Panc1 (cell line): ENCODE measurements around the gene GALC.

Source experiments
- POLR2AphosphoS5 ChIP-seq: IDR thresholded peaks from 2 replicates; pipeline ENCODE4 v1.6.1; 2012; ENCODE audit warnings: mild to moderate bottlenecking, low read depth, low read length, moderate library complexity
- SIN3A ChIP-seq: IDR thresholded peaks from 2 replicates; pipeline ENCODE4 v1.6.1; 2012; ENCODE audit warnings: low read depth, mild to moderate bottlenecking, low read length, moderate library complexity, borderline replicate concordance; ENCODE audit not compliant: insufficient read depth
- TF ChIP-seq, protein P1 (sequence below): fragments of 450-650 bp; IDR thresholded peaks from 2 replicates; pipeline ENCODE4 v1.5.1; 2017; ENCODE audit warnings: mild to moderate bottlenecking
- TF ChIP-seq, protein P2 (sequence below), 2 experiments: IDR thresholded peaks; 2 replicates each; pipeline ENCODE4 v1.6.1; 2011 to 2012; ENCODE audit warnings: low read depth in 2 of 2, control low read depth in 1 of 2, low read length in 1 of 2, mild to moderate bottlenecking in 1 of 2, moderate library complexity in 1 of 2; ENCODE audit not compliant: insufficient read depth in 1 of 2

DNA sequence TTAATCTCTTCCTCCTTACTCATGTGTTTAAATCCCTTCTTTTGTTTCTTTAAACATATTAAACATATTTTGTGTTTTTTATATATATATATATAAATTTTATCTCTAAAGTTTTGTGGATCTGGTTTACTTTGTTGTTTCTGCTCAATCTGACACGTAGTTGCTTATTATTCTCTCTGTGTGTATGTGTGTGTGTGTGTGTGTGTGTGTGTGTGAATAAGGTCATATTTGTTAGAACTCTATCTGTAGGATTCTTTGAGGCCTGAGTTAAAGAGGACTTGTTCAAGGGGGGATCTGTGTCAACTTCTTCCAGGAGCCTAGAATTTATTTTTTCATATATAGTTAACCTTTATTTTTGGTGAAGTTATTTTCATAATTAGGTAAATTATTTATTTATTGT is 14.6 kb upstream of the GALC start:
- TF ChIP-seq, protein P1, sequence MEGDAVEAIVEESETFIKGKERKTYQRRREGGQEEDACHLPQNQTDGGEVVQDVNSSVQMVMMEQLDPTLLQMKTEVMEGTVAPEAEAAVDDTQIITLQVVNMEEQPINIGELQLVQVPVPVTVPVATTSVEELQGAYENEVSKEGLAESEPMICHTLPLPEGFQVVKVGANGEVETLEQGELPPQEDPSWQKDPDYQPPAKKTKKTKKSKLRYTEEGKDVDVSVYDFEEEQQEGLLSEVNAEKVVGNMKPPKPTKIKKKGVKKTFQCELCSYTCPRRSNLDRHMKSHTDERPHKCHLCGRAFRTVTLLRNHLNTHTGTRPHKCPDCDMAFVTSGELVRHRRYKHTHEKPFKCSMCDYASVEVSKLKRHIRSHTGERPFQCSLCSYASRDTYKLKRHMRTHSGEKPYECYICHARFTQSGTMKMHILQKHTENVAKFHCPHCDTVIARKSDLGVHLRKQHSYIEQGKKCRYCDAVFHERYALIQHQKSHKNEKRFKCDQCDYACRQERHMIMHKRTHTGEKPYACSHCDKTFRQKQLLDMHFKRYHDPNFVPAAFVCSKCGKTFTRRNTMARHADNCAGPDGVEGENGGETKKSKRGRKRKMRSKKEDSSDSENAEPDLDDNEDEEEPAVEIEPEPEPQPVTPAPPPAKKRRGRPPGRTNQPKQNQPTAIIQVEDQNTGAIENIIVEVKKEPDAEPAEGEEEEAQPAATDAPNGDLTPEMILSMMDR: no peak
- TF ChIP-seq POLR2AphosphoS5 (no peak), SIN3A (no peak)
- TF ChIP-seq, protein P2, sequence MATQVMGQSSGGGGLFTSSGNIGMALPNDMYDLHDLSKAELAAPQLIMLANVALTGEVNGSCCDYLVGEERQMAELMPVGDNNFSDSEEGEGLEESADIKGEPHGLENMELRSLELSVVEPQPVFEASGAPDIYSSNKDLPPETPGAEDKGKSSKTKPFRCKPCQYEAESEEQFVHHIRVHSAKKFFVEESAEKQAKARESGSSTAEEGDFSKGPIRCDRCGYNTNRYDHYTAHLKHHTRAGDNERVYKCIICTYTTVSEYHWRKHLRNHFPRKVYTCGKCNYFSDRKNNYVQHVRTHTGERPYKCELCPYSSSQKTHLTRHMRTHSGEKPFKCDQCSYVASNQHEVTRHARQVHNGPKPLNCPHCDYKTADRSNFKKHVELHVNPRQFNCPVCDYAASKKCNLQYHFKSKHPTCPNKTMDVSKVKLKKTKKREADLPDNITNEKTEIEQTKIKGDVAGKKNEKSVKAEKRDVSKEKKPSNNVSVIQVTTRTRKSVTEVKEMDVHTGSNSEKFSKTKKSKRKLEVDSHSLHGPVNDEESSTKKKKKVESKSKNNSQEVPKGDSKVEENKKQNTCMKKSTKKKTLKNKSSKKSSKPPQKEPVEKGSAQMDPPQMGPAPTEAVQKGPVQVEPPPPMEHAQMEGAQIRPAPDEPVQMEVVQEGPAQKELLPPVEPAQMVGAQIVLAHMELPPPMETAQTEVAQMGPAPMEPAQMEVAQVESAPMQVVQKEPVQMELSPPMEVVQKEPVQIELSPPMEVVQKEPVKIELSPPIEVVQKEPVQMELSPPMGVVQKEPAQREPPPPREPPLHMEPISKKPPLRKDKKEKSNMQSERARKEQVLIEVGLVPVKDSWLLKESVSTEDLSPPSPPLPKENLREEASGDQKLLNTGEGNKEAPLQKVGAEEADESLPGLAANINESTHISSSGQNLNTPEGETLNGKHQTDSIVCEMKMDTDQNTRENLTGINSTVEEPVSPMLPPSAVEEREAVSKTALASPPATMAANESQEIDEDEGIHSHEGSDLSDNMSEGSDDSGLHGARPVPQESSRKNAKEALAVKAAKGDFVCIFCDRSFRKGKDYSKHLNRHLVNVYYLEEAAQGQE (IDR thresholded peaks at IDR 0.05; ENCODE audit: insufficient read depth in 1 of 2, low read depth in 2 of 2, low read length in 1 of 2): no peak
